Left lung (tissue), 10 donors: Measurements from ENCODE around the gene R3HDM2. TPM values are rescaled to one million over a fixed set of nuclear protein-coding genes. Genes with fewer than 3 reads are reported as not detected.
"Not testable (repeated sequence)": the region's sequence is repeated elsewhere in the genome, so short reads cannot be mapped to it uniquely, and the experiment has no call there.

Experiments
- ATAC-seq: fragments of 200-7000 bp; cut with Tn5 transposase; one replicate; pipeline ENCODE4 v1.9.1; 2020; ENCODE audit warnings: moderate library complexity
- DNase-seq, 4 donors: peaks; one replicate each; pipeline ENCODE4 v3.0.0-alpha.2; 2013 to 2020
- H3K27ac ChIP-seq, 2 donors: fragments of 200-600 bp; sonication (generic) in 1 of 2; one replicate each; pipeline versions ENCODE4 v1.5.0 to v1.8.0; 2020 to 2021
- H3K27me3 ChIP-seq, 2 donors: fragments of 200-600 bp; sonication (generic) in 1 of 2; one replicate each; pipeline versions ENCODE4 v1.5.0 to v1.8.0; 2020 to 2021
- H3K36me3 ChIP-seq, 2 donors: fragments of 200-600 bp; sonication (generic) in 1 of 2; one replicate each; pipeline versions ENCODE4 v1.5.0 to v1.8.0; 2020 to 2021
- H3K4me1 ChIP-seq, 2 donors: fragments of 200-600 bp; one replicate each; pipeline ENCODE4 v1.8.0; 2021
- H3K4me3 ChIP-seq, 2 donors: fragments of 200-600 bp; sonication (generic) in 1 of 2; one replicate each; pipeline versions ENCODE4 v1.5.0 to v1.8.0; 2020 to 2021; ENCODE audit warnings: mild to moderate bottlenecking in 1 of 2
- H3K9me3 ChIP-seq, 2 donors: fragments of 200-600 bp; sonication (generic) in 1 of 2; one replicate each; pipeline versions ENCODE4 v1.5.0 to v1.8.0; 2020 to 2021
- CTCF ChIP-seq, 2 donors: fragments of 200-600 bp; sonication (generic) in 1 of 2; IDR thresholded peaks; one replicate each; pipeline versions ENCODE4 v1.5.0 to v1.8.0; 2021; ENCODE audit warnings: antibody characterized with exemption in 2 of 2
- intact Hi-C, 2 donors: fragments of 100-400 bp; cut with DNase I; formaldehyde crosslinking; loops; one replicate each; pipeline versions ENCODE4 v1.11.2 to v1.14.2; 2022
- polyA plus RNA-seq, 6 donors: library from polyadenylated mRNA; unstranded; fragments of 120-200 nt; gene quantifications; one replicate each; pipeline ENCODE4 v1.2.1, GENCODE V29; 2013; ENCODE audit not compliant: insufficient read length in 6 of 6
- total RNA-seq, 2 donors: library from RNA; stranded (reverse); fragmentation: NEBNext Ultra II Directional; extraction: Animal tissue kit (Norgen Biotek cat#: 25700); gene quantifications; one replicate each; pipeline ENCODE4 v1.2.1, GENCODE V29; 2021
- donor health status: DM: no; HTN: yes; CAD: no.
- donor health status: DM: no; HTN: no; CAD: no.

The R3HDM2 gene
- total and polyA plus RNA-seq, 8 donors: 52.4 to 92.3 (median 79.8) TPM

GRCh38 chr12:57280211-57281062 lies 150.4 kb downstream of the R3HDM2 start:
- DNase-seq (peak in 1 of 4 donors; percentile 61), ATAC-seq (peak; percentile 93)
- Histone ChIP-seq H3K27me3 (no peaks in the 10 kb centered on the region), H3K36me3 (peaks cover 0 to 93% of the 10 kb centered on the region in 2 donors), H3K4me1 (peaks cover 3 to 9% of the 10 kb centered on the region in 2 donors), H3K4me3 (no peak overlapping the region), H3K27ac (peak overlapping the region; percentile 34 to 37), H3K9me3 (no peaks in the 10 kb centered on the region)
- intact Hi-C loops: no loop called here
- no peak for TF ChIP-seq CTCF (IDR thresholded peaks at IDR 0.05)

GRCh38 chr12:57278465-57279381 lies 152.1 kb downstream of the R3HDM2 start:
- no peaks in the 10 kb centered on the region for H3K9me3 ChIP-seq
- H3K4me1 ChIP-seq: peaks cover 3 to 9% of the 10 kb centered on the region in 2 donors
- intact Hi-C loops: no loop called here
- no peak for TF ChIP-seq CTCF (IDR thresholded peaks at IDR 0.05)
- DNase-seq (no peak), ATAC-seq (no peak)
- H3K27me3 ChIP-seq: no peaks in the 10 kb centered on the region
- no peak overlapping the region for H3K27ac ChIP-seq
- H3K36me3 ChIP-seq: peaks cover 0 to 91% of the 10 kb centered on the region in 2 donors
- H3K4me3 ChIP-seq: no peak overlapping the region

- Histone ChIP-seq H3K27me3 (no peaks in the 10 kb centered on the region), H3K4me3 (no peak overlapping the region), H3K36me3 (peaks cover 0 to 86% of the 10 kb centered on the region in 2 donors), H3K27ac (no peak overlapping the region), H3K9me3 (no peaks in the 10 kb centered on the region), H3K4me1 (peaks cover 3 to 9% of the 10 kb centered on the region in 2 donors)
- peak; percentile 30 for ATAC-seq
- intact Hi-C loops: no loop called here
- TF ChIP-seq CTCF (IDR thresholded peaks at IDR 0.05): no peak
- DNase-seq: no peak
Observed at GRCh38 chr12:57276935-57277563, 153.8 kb downstream of the R3HDM2 start.

GRCh38 chr12:57276233-57276632 lies 154.6 kb downstream of the R3HDM2 start:
- intact Hi-C loops, DNase-seq, ATAC-seq, H3K9me3 ChIP-seq, H3K4me3 ChIP-seq, H3K27me3 ChIP-seq, H3K27ac ChIP-seq, H3K4me1 ChIP-seq: not testable (repeated sequence)
- H3K36me3 ChIP-seq: peaks cover 0 to 86% of the 10 kb centered on the region in 2 donors

- DNase-seq: no peak
- no peak overlapping the region for H3K27ac ChIP-seq
- TF ChIP-seq CTCF (IDR thresholded peaks at IDR 0.05): no peak
- H3K4me1 ChIP-seq: peaks cover 0 to 2% of the 10 kb centered on the region in 2 donors
- no peak overlapping the region for H3K4me3 ChIP-seq
- H3K27me3 ChIP-seq: no peaks in the 10 kb centered on the region
- peaks cover 0 to 79% of the 10 kb centered on the region in 2 donors for H3K36me3 ChIP-seq
- intact Hi-C loops: no loop called here
- H3K9me3 ChIP-seq: no peaks in the 10 kb centered on the region
- ATAC-seq: no peak
Observed at GRCh38 chr12:57273516-57273915, 157.3 kb downstream of the R3HDM2 start.
